ENCODE measurements around the gene HRG. TPM values are rescaled to one million over a fixed set of nuclear protein-coding genes. Genes with fewer than 3 reads are reported as not detected.

Gene HRG
- polyA plus RNA-seq, 1 of the 3 experiments (the other 2 are of a cell fraction) = not detected

GRCh38 chr3:186637686-186638085 is 28.1 kb upstream of the HRG start:
- Histone ChIP-seq H3K27ac (ENCODE audit: low read depth in 2 of 2, low read length in 1 of 2) (no peak overlapping the region), H3K4me3 (ENCODE audit: low read depth in 2 of 2, low read length in 1 of 2) (no peak overlapping the region), H4K20me1 (ENCODE audit: insufficient read depth) (no peaks in the 10 kb centered on the region), H3K79me2 (ENCODE audit: insufficient read depth) (no peaks in the 10 kb centered on the region), H3K27me3 (ENCODE audit: insufficient read depth) (peaks cover 23% of the 10 kb centered on the region; the same call in 1 of the 2 replicates), H3K4me1 (ENCODE audit: control insufficient read depth in 1 of 2, insufficient read depth in 2 of 2, low read depth in 1 of 2, low read length in 1 of 2) (no peaks in the 10 kb centered on the region), H3F3A (replicated peaks; ENCODE audit: insufficient read depth) (no peaks in the 10 kb centered on the region), H3K9ac (no peak overlapping the region), H3K9me2 (no peaks in the 10 kb centered on the region), H3K36me3 (replicated peaks in 1 of 2; ENCODE audit: control insufficient read depth in 1 of 2, insufficient read depth in 2 of 2, low read length in 1 of 2) (no peaks in the 10 kb centered on the region), H3K4me2 (no peak overlapping the region), H2AFZ (ENCODE audit: low read depth) (no peak overlapping the region), H3K9me3 (no peaks in the 10 kb centered on the region)
- WGBS (ENCODE audit: low lambda C conversion rate) = 14% methylated on average over 1 of the region's 3 CpGs
- POLR2A ChIA-PET = interaction anchor here (1.2 kb wide), 1 partner anchor 146 kb away, joined by 4 read pairs; the partner anchor contains the start of gene EIF4A2
- no peak for DNase-seq
- no peak for TF ChIP-seq YY1 (IDR thresholded peaks at IDR 0.05; ENCODE audit: low read depth)
- no peak for TF ChIP-seq MXI1 (IDR thresholded peaks at IDR 0.05; ENCODE audit: low read depth, low read length)
- CTCF ChIA-PET = interaction anchor here (0.6 to 1.7 kb wide), 4 partner anchors 20 to 681 kb away, joined by 3 read pairs; no protein-coding TSS in a partner anchor

- H3K4me1 ChIP-seq (ENCODE audit: control insufficient read depth in 1 of 2, insufficient read depth in 2 of 2, low read depth in 1 of 2, low read length in 1 of 2) = no peaks in the 10 kb centered on the region
- no peak overlapping the region for H3K27ac ChIP-seq (ENCODE audit: low read depth in 2 of 2, low read length in 1 of 2)
- H3K79me2 ChIP-seq (ENCODE audit: insufficient read depth) = no peaks in the 10 kb centered on the region
- no peak overlapping the region for H3K9ac ChIP-seq
- no peaks in the 10 kb centered on the region for H3K36me3 ChIP-seq (replicated peaks in 1 of 2; ENCODE audit: control insufficient read depth in 1 of 2, insufficient read depth in 2 of 2, low read length in 1 of 2)
- WGBS (ENCODE audit: low lambda C conversion rate) = 6% methylated on average over 2 of the region's 2 CpGs
- peaks cover 28% of the 10 kb centered on the region; the same call in 1 of the 2 replicates for H3K27me3 ChIP-seq (ENCODE audit: insufficient read depth)
- H2AFZ ChIP-seq (ENCODE audit: low read depth) = no peak overlapping the region
- ChIA-PET CTCF (interaction anchor here (0.6 to 1.7 kb wide), 3 partner anchors 21 to 680 kb away, joined by 3 read pairs; no protein-coding TSS in a partner anchor), POLR2A (interaction anchor here (1.2 kb wide), 1 partner anchor 145 kb away, joined by 4 read pairs; the partner anchor contains the start of gene EIF4A2)
- H3K4me3 ChIP-seq (ENCODE audit: low read depth in 2 of 2, low read length in 1 of 2) = no peak overlapping the region
- H3K9me3 ChIP-seq = no peaks in the 10 kb centered on the region
- no peaks in the 10 kb centered on the region for H4K20me1 ChIP-seq (ENCODE audit: insufficient read depth)
- no peaks in the 10 kb centered on the region for H3K9me2 ChIP-seq
- no peaks in the 10 kb centered on the region for H3F3A ChIP-seq (replicated peaks; ENCODE audit: insufficient read depth)
- no peak overlapping the region for H3K4me2 ChIP-seq
- no peak for DNase-seq
- TF ChIP-seq ELF1 (IDR thresholded peaks at IDR 0.05) = no peak
- TF ChIP-seq RAD21 (IDR thresholded peaks at IDR 0.05; ENCODE audit: low read length) = no peak
- no peak for TF ChIP-seq FOSL2 (IDR thresholded peaks at IDR 0.05; ENCODE audit: borderline replicate concordance, low read depth)
- TF ChIP-seq ZBTB33 (IDR thresholded peaks at IDR 0.05; ENCODE audit: borderline replicate concordance, low read depth) = no peak
- TF ChIP-seq TEAD4 (IDR thresholded peaks at IDR 0.05; ENCODE audit: borderline replicate concordance, insufficient read depth) = no peak
- no peak for TF ChIP-seq RFX5 (IDR thresholded peaks at IDR 0.05; ENCODE audit: low read length)
These were observed 27.6 kb upstream of the HRG start for GRCh38 chr3:186638259-186638658.

- WGBS (ENCODE audit: low lambda C conversion rate) = 20% methylated on average over 1 of the region's 1 CpG
- Histone ChIP-seq H3K9ac (no peak within 1 kb of the TSS), H3K4me2 (peak within 1 kb of the TSS; percentile 67), H3F3A (replicated peaks; ENCODE audit: insufficient read depth) (no peaks in the 10 kb centered on the region), H3K4me3 (ENCODE audit: low read depth in 2 of 2, low read length in 1 of 2) (no peak within 1 kb of the TSS), H2AFZ (ENCODE audit: low read depth) (no peak within 1 kb of the TSS), H3K27ac (ENCODE audit: low read depth in 2 of 2, low read length in 1 of 2) (no peak within 1 kb of the TSS), H3K9me2 (no peaks in the 10 kb centered on the region), H3K4me1 (ENCODE audit: control insufficient read depth in 1 of 2, insufficient read depth in 2 of 2, low read depth in 1 of 2, low read length in 1 of 2) (no peaks in the 10 kb centered on the region), H3K27me3 (ENCODE audit: insufficient read depth) (peaks cover 30% of the 10 kb centered on the region; the same call in 1 of the 2 replicates), H3K36me3 (replicated peaks in 1 of 2; ENCODE audit: control insufficient read depth in 1 of 2, insufficient read depth in 2 of 2, low read length in 1 of 2) (no peaks in the 10 kb centered on the region), H4K20me1 (ENCODE audit: insufficient read depth) (no peaks in the 10 kb centered on the region), H3K9me3 (no peaks in the 10 kb centered on the region), H3K79me2 (ENCODE audit: insufficient read depth) (no peaks in the 10 kb centered on the region)
- no peak for DNase-seq
- POLR2A ChIA-PET = no interaction called here
- no peak for TF ChIP-seq NRF1 (IDR thresholded peaks at IDR 0.05; ENCODE audit: low read depth, low read length)
- no peak for TF ChIP-seq NFIC (IDR thresholded peaks at IDR 0.05; ENCODE audit: borderline replicate concordance)
- no peak for TF ChIP-seq MAX (IDR thresholded peaks at IDR 0.05; ENCODE audit: low read depth)
- no peak for TF ChIP-seq RCOR1 (IDR thresholded peaks at IDR 0.05; ENCODE audit: low read length)
- no peak for TF ChIP-seq JUND (IDR thresholded peaks at IDR 0.05)
- no peak for TF ChIP-seq USF1 (IDR thresholded peaks at IDR 0.05; ENCODE audit: borderline replicate concordance, low read depth)
- no peak for TF ChIP-seq GABPA (IDR thresholded peaks at IDR 0.05; ENCODE audit: low read depth)
- TF ChIP-seq POLR2AphosphoS5 (IDR thresholded peaks at IDR 0.05; ENCODE audit: low read depth, low read length) = no peak
- no peak for TF ChIP-seq CTCF (IDR thresholded peaks at IDR 0.05)
- TF ChIP-seq CHD2 (IDR thresholded peaks at IDR 0.05; ENCODE audit: low read length, partially characterized antibody) = no peak
- TF ChIP-seq TCF12 (IDR thresholded peaks at IDR 0.05) = no peak
- CTCF ChIA-PET = interaction anchor here (1.5 kb wide), 1 partner anchor 24 kb away, joined by 3 read pairs; no protein-coding TSS in a partner anchor
These were observed 25.9 kb upstream of the HRG start, which contains the start of gene FETUB for GRCh38 chr3:186639778-186640472. FETUB (plus strand) TSS chr3:186640399; CDS start chr3:186640461, 62 bp downstream.

Data from SK-N-SH (cell line).